Fibroblast of the aortic adventitia (primary cell): ENCODE results near the gene DUSP8. TPM values are rescaled to one million over a fixed set of nuclear protein-coding genes. Genes with fewer than 3 reads are reported as not detected.

Experiments
- DNase-seq: peaks from one replicate; pipeline ENCODE4 v3.0.0-alpha.2; 2010; ENCODE audit warnings: low read depth
- H3K4me3 ChIP-seq: 2 replicates; pipeline ENCODE4 v1.5.1; 2011; ENCODE audit warnings: low read depth, mild to moderate bottlenecking, control low read depth, low read length, moderate library complexity
- CTCF ChIP-seq: IDR thresholded peaks from 2 replicates; pipeline ENCODE4 v1.5.1; 2011; ENCODE audit warnings: mild to moderate bottlenecking, low read length, control low read depth, inconsistent platforms; ENCODE audit not compliant: insufficient read depth
- total RNA-seq: library from RNA; depleted of rRNA; stranded (reverse); fragments of >200 nt; gene quantifications from 2 replicates; pipeline ENCODE4 v1.2.3, GENCODE V29; 2012; ENCODE audit warnings: low replicate concordance

Gene DUSP8
- total RNA-seq, 1 donor, result 0.36 TPM

GRCh38 chr11:1562469-1563148 is 9.5 kb downstream of the DUSP8 start:
- no peak overlapping the region for H3K4me3 ChIP-seq
- no peak for DNase-seq
- no peak for TF ChIP-seq CTCF

- TF ChIP-seq CTCF, result no peak
- H3K4me3 ChIP-seq, result no peak overlapping the region
- DNase-seq, result no peak
These were observed 10.1 kb downstream of the DUSP8 start for GRCh38 chr11:1561955-1562354.

- H3K4me3 ChIP-seq, result no peak overlapping the region
- DNase-seq, result no peak
- no peak for TF ChIP-seq CTCF
These were observed 10.8 kb downstream of the DUSP8 start for GRCh38 chr11:1561266-1561665.

GRCh38 chr11:1560649-1561251 is 11.3 kb downstream of the DUSP8 start:
- no peak for DNase-seq
- no peak for TF ChIP-seq CTCF
- no peak overlapping the region for H3K4me3 ChIP-seq

GRCh38 chr11:1560002-1560648 is 11.9 kb downstream of the DUSP8 start:
- no peak for DNase-seq
- TF ChIP-seq CTCF, result no peak
- no peak overlapping the region for H3K4me3 ChIP-seq

GRCh38 chr11:1559111-1559951 is 12.7 kb downstream of the DUSP8 start:
- TF ChIP-seq CTCF, result no peak
- peak; percentile 86 for DNase-seq
- H3K4me3 ChIP-seq, result no peak overlapping the region
